Heart right ventricle (tissue), 16 donors: Measurements from ENCODE around the gene FLNC. TPM values are rescaled to one million over a fixed set of nuclear protein-coding genes. Genes with fewer than 3 reads are reported as not detected.

ENCODE experiments used
- ATAC-seq, 8 donors: fragments of 200-7000 bp; cut with Tn5 transposase; one replicate each; pipeline ENCODE4 v1.9.1; 2020; ENCODE audit warnings: mild to moderate bottlenecking in 8 of 8, moderate library complexity in 8 of 8, moderate number of reproducible peaks in 1 of 8
- DNase-seq, 2 donors: peaks; one replicate each; pipeline ENCODE4 v3.0.0-alpha.2; 2020
- H3K27ac ChIP-seq, 10 donors: fragments of 200-600 bp; sonication (generic) in 2 of 10; one replicate each; pipeline versions ENCODE4 v1.5.0 to v1.8.0; 2020 to 2022; ENCODE audit warnings: mild to moderate bottlenecking in 3 of 10
- H3K27me3 ChIP-seq, 7 donors: fragments of 200-600 bp; one replicate each; pipeline ENCODE4 v1.8.0; 2021 to 2022; ENCODE audit warnings: mild to moderate bottlenecking in 2 of 7
- H3K36me3 ChIP-seq, 9 donors: fragments of 200-600 bp; sonication (generic) in 1 of 9; one replicate each; pipeline versions ENCODE4 v1.5.0 to v1.8.0; 2020 to 2022; ENCODE audit warnings: mild to moderate bottlenecking in 2 of 9
- H3K4me1 ChIP-seq, 9 donors: fragments of 200-600 bp; sonication (generic) in 1 of 9; one replicate each; pipeline versions ENCODE4 v1.5.0 to v1.8.0; 2020 to 2022; ENCODE audit warnings: mild to moderate bottlenecking in 4 of 9
- H3K4me3 ChIP-seq, 10 donors: fragments of 200-600 bp; sonication (generic) in 2 of 10; one replicate each; pipeline versions ENCODE4 v1.5.0 to v1.8.0; 2020 to 2022; ENCODE audit warnings: mild to moderate bottlenecking in 7 of 10, moderate library complexity in 2 of 10
- H3K9me3 ChIP-seq, 11 donors: fragments of 200-600 bp in 10 of 11; sonication (generic) in 2 of 11; one replicate each; pipeline versions ENCODE4 v1.5.0 to v1.8.0; 2013 to 2022; ENCODE audit warnings: mild to moderate bottlenecking in 2 of 11, control low read depth in 1 of 11, moderate library complexity in 1 of 11
- CTCF ChIP-seq, 9 donors: fragments of 200-600 bp; sonication (generic) in 2 of 9; IDR thresholded peaks; one replicate each; pipeline versions ENCODE4 v1.5.0 to v1.8.0; 2021 to 2022; ENCODE audit warnings: antibody characterized with exemption in 9 of 9, mild to moderate bottlenecking in 5 of 9, moderate library complexity in 1 of 9
- WGBS, 2 donors: extraction: QIAGEN DNeasy Blood & Tissue Kit; methylation state at CpG; one replicate each; pipeline ENCODE4 v1.1.7; 2013; ENCODE audit warnings: inconsistent platforms in 1 of 2; 5-methylcytosine and 5-hydroxymethylcytosine counted together
- intact Hi-C, 10 donors: fragments of 100-400 bp; cut with DNase I; formaldehyde crosslinking; loops; one replicate each; pipeline versions ENCODE4 v1.11.1 to v1.14.2; 2022
- polyA plus RNA-seq, 2 donors: library from polyadenylated mRNA; stranded (reverse); fragments of 200-250 nt; gene quantifications; one replicate each; pipeline ENCODE4 v1.2.3, GENCODE V29; 2013
- total RNA-seq, 10 donors: library from RNA; stranded (reverse); fragmentation: NEBNext Ultra II Directional in 3 of 10; extraction: Animal tissue kit (Norgen Biotek cat#: 25700) in 3 of 10; gene quantifications; one replicate each; pipeline versions ENCODE4 v1.2.1 to v1.2.4, GENCODE V29; 2021 to 2023
- donor health status: Arrhythmogenic right ventricular cardiomyopathy.
- donor health status: ischemic (EF 13 %, LVEDD 7.1; RV severe dilation, severe dysfunction).
- donor health status: healthy with polysubstance abuse.
- donor health status: DM: no; HTN: yes; CAD: no.
- donor health status: DM: no; HTN: no; CAD: no.
- donor health status: ischemic (EF 25% LVEDD 6.9; RV normal size, moderate dysfunction).
- donor health status: ischemic (EF 25% LVEDD 5.7; RV mildly dilated, moderate dysfunction).
- donor health status: healthy.
- donor health status: DM: yes; HTN: yes; CAD: no.
- donor health status: Ischemic cardiomyopathy.
- donor health status: ischemic (EF 35%, LVEDD 5.7; RV mildly dilated, moderate dysfunction).
- donor health status: nonischemic (EF 11% LVEDD 7.7; RV severe dilation, severe dysfunction).
- donor health status: DM: yes; HTN: yes; CAD: no.
- donor health status: PGD.
- donor health status: ischemic (EF 29% LVEDD 5.4; RV normal size, mild dysfunction).
- donor health status: nonischemic (EF 23%, LVEDD 6.1; RV moderate dilation, normal function).

FLNC gene
- total and polyA plus RNA-seq, 12 donors = 223 to 2,445 (median 1,163) TPM

- H3K27me3 ChIP-seq = no peaks in the 10 kb centered on the region
- 80 to 90% methylated on average over 8 of the region's 8 CpGs for WGBS, 2 donors
- no peak overlapping the region for H3K27ac ChIP-seq
- H3K4me3 ChIP-seq = no peak overlapping the region
- H3K4me1 ChIP-seq = peaks cover 0 to 3% (median 0%) of the 10 kb centered on the region in 9 donors
- intact Hi-C loops = no loop called here
- no peaks in the 10 kb centered on the region for H3K9me3 ChIP-seq
- no peak for DNase-seq
- no peak for TF ChIP-seq CTCF (IDR thresholded peaks at IDR 0.05)
- H3K36me3 ChIP-seq = peaks cover 0 to 37% (median 0%) of the 10 kb centered on the region in 9 donors
- no peak for ATAC-seq
Observed at GRCh38 chr7:128807191-128807590, 23.0 kb upstream of the FLNC start.

- no peak for TF ChIP-seq CTCF (IDR thresholded peaks at IDR 0.05)
- 78 to 81% methylated on average over 3 of the region's 3 CpGs for WGBS, 2 donors
- peaks cover 0 to 31% (median 0%) of the 10 kb centered on the region in 9 donors for H3K36me3 ChIP-seq
- peaks cover 0 to 15% (median 10%) of the 10 kb centered on the region in 9 donors for H3K4me1 ChIP-seq
- no peak overlapping the region for H3K27ac ChIP-seq
- ATAC-seq (no peak), DNase-seq (no peak)
- intact Hi-C loops = no loop called here
- H3K27me3 ChIP-seq = no peaks in the 10 kb centered on the region
- H3K4me3 ChIP-seq = no peak overlapping the region
- H3K9me3 ChIP-seq = no peaks in the 10 kb centered on the region
Observed at GRCh38 chr7:128809363-128809762, 20.8 kb upstream of the FLNC start.

- DNase-seq (no peak), ATAC-seq (no peak)
- H3K27ac ChIP-seq = no peak overlapping the region
- 88 to 96% methylated on average over 2 of the region's 2 CpGs for WGBS, 2 donors
- H3K9me3 ChIP-seq = no peaks in the 10 kb centered on the region
- intact Hi-C loops = no loop called here
- H3K4me3 ChIP-seq = no peak overlapping the region
- peaks cover 0 to 20% (median 0%) of the 10 kb centered on the region in 9 donors for H3K36me3 ChIP-seq
- H3K27me3 ChIP-seq = no peaks in the 10 kb centered on the region
- peaks cover 0 to 15% (median 10%) of the 10 kb centered on the region in 9 donors for H3K4me1 ChIP-seq
- no peak for TF ChIP-seq CTCF (IDR thresholded peaks at IDR 0.05)
Observed at GRCh38 chr7:128810473-128810872, 19.7 kb upstream of the FLNC start.

GRCh38 chr7:128810997-128811396, 19.2 kb upstream of the FLNC start:
- Histone ChIP-seq H3K27ac (no peak overlapping the region), H3K4me3 (no peak overlapping the region), H3K27me3 (no peaks in the 10 kb centered on the region), H3K9me3 (no peaks in the 10 kb centered on the region), H3K4me1 (peaks cover 0 to 15% (median 10%) of the 10 kb centered on the region in 9 donors), H3K36me3 (peaks cover 0 to 15% (median 0%) of the 10 kb centered on the region in 9 donors)
- intact Hi-C loops = no loop called here
- no peak for TF ChIP-seq CTCF (IDR thresholded peaks at IDR 0.05)
- DNase-seq = no peak
- ATAC-seq = no peak
- WGBS, 2 donors = 95 to 96% methylated on average over 3 of the region's 3 CpGs
